GM12875 (cell line): ENCODE results near the gene VDR.

Experiments used
- H3K4me3 ChIP-seq: one replicate; pipeline ENCODE4 v1.5.1; 2011; ENCODE audit warnings: low read depth, low read length, control low read depth
- CTCF ChIP-seq: IDR thresholded peaks from 2 replicates; pipeline ENCODE4 v1.5.1; 2011; ENCODE audit warnings: low read depth, mild to moderate bottlenecking, control low read depth, inconsistent platforms, low read length, moderate library complexity, borderline replicate concordance; ENCODE audit not compliant: insufficient read depth

Gene VDR

GRCh38 chr12:47927346-47927745, 22.6 kb upstream of the VDR start:
- no peak for TF ChIP-seq CTCF
- H3K4me3 ChIP-seq: no peak overlapping the region

DNA sequence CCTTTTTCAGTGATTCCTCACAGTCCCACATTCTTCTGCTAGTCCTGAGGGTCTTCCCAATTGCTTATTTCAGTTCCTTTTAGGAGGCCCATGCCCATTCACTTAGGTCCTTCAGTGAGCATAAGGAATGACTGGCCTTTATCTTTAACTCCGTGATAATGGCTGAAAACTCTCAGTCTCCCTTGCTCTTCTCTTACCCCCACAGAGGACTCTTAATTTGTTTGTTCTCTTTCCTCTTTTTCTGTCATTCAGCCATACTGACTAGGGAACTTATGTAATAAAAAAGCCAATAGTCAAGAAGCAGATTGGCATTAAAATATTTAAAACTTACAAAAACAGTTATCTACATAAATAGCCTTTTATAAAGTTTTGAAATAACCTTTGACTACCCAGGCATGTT, 17.1 kb upstream of the VDR start:
- H3K4me3 ChIP-seq: no peak overlapping the region
- no peak for TF ChIP-seq CTCF

- TF ChIP-seq CTCF: no peak
- H3K4me3 ChIP-seq: no peak overlapping the region
These were observed 16.1 kb upstream of the VDR start for GRCh38 chr12:47920913-47921312.

GRCh38 chr12:47913081-47913480, 8.3 kb upstream of the VDR start:
- no peak for TF ChIP-seq CTCF
- no peak overlapping the region for H3K4me3 ChIP-seq

DNA sequence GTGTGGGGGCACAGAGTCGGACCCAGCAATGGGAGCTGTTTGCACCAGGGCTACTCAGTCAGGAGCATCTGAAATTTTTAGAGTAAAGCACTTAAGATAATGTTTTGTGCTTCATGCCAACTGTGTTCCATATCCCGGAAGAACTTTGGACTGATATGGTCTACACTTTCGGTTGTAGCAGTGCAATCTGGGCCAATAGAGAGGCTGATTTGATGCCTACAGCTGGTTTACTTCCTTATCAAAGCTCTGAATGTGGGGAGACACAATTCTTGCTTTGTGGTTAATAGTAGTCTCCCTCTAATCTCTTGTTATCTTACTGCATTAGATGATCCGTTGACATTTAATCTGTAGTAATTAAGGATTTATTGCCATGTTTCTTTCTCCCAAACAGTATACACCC, 7.8 kb upstream of the VDR start:
- TF ChIP-seq CTCF: no peak
- H3K4me3 ChIP-seq: no peak overlapping the region

- no peak overlapping the region for H3K4me3 ChIP-seq
- TF ChIP-seq CTCF: no peak
These were observed 6.2 kb upstream of the VDR start for GRCh38 chr12:47910981-47911380.

DNA sequence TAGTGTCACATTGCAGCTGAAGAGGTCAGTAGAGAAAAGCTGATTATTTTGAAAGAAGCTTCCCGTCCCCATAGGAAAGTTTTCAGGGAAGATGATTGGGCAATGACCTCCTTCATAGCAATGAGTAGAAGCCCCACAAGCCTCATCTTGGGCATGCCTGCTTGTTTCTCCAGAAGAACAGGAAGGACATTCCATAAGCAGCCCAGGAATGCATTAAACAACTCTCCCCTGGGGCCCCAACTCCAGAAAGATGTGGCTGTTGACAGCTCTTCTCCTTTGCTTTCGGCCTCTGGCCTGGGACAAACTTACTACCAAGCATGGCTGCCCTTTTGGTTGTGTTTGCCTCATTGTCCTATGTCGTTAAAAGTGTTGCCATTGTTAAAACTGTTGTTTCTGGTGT, 5.7 kb upstream of the VDR start:
- no peak for TF ChIP-seq CTCF
- H3K4me3 ChIP-seq: no peak overlapping the region
